Measurements from ENCODE around the gene IP6K3. TPM values are rescaled to one million over a fixed set of nuclear protein-coding genes. Genes with fewer than 3 reads are reported as not detected.

The IP6K3 gene
- total RNA-seq, 4 donors from 2014 or later, result 0.34 to 2.3 (median 1.1) TPM; not detected in 1

GRCh38 chr6:33771146-33772081 lies 24.7 kb upstream of the IP6K3 start:
- TF ChIP-seq CTCF (IDR thresholded peaks at IDR 0.05; ENCODE audit: low read depth), result no peak

GRCh38 chr6:33770833-33771145 lies 24.1 kb upstream of the IP6K3 start:
- no peak for TF ChIP-seq CTCF (IDR thresholded peaks at IDR 0.05; ENCODE audit: low read depth)

GRCh38 chr6:33770124-33770832 lies 23.6 kb upstream of the IP6K3 start:
- no peak for TF ChIP-seq CTCF (IDR thresholded peaks at IDR 0.05; ENCODE audit: low read depth)

- TF ChIP-seq CTCF (IDR thresholded peaks at IDR 0.05; ENCODE audit: low read depth), result no peak
These were observed 22.6 kb upstream of the IP6K3 start for GRCh38 chr6:33769248-33769821.

GRCh38 chr6:33768644-33769120 lies 22.0 kb upstream of the IP6K3 start:
- TF ChIP-seq CTCF (IDR thresholded peaks at IDR 0.05; ENCODE audit: low read depth), result no peak

GRCh38 chr6:33766921-33767907 lies 20.5 kb upstream of the IP6K3 start:
- TF ChIP-seq CTCF (IDR thresholded peaks at IDR 0.05; ENCODE audit: low read depth), result no peak
